ENCODE measurements around the gene SCT.

- TF ChIP-seq CTCF (IDR thresholded peaks at IDR 0.05) (no peak), POLR2A (IDR thresholded peaks at IDR 0.05) (no peak)
Measured at GRCh38 chr11:637593-638521, 10.9 kb upstream of the SCT start.
